Gastrocnemius medialis (tissue), 4 donors: ENCODE results near the gene TTC28. TPM values are rescaled to one million over a fixed set of nuclear protein-coding genes. Genes with fewer than 3 reads are reported as not detected.
"Not testable (repeated sequence)": the region's sequence is repeated elsewhere in the genome, so short reads cannot be mapped to it uniquely, and the experiment has no call there.

ENCODE experiments used
- ATAC-seq, 2 donors: fragments of 150-250 bp; one replicate each; pipeline ENCODE4 v1.9.1; 2016
- DNase-seq, 2 donors: peaks; one replicate each; pipeline ENCODE4 v3.0.0-alpha.2; 2019
- H3K27ac ChIP-seq, 4 donors: fragments of 200-600 bp; sonication (generic); 1 replicate in 1 of 4; 2 replicates in 3 of 4; pipeline ENCODE4 v1.5.1; 2016 to 2018; ENCODE audit warnings: mild to moderate bottlenecking in 2 of 4, moderate library complexity in 1 of 4
- H3K27me3 ChIP-seq, 3 donors: fragments of 200-600 bp; sonication (generic) in 2 of 3; 1 replicate in 1 of 3; 2 replicates in 2 of 3; pipeline versions ENCODE4 v1.5.1 to v1.6.0; 2016 to 2019; ENCODE audit warnings: mild to moderate bottlenecking in 1 of 3, moderate library complexity in 1 of 3
- H3K36me3 ChIP-seq, 2 donors: fragments of 200-600 bp; sonication (generic) in 1 of 2; one replicate each; pipeline ENCODE4 v1.5.1; 2017 to 2018
- H3K4me1 ChIP-seq, 2 donors: fragments of 200-600 bp; sonication (generic) in 1 of 2; one replicate each; pipeline ENCODE4 v1.5.1; 2016 to 2017; ENCODE audit warnings: mild to moderate bottlenecking in 2 of 2
- H3K4me3 ChIP-seq, 4 donors: fragments of 200-600 bp; sonication (generic) in 3 of 4; 1 replicate in 1 of 4; 2 replicates in 3 of 4; pipeline ENCODE4 v1.5.1; 2016 to 2019; ENCODE audit warnings: mild to moderate bottlenecking in 2 of 4
- H3K9me3 ChIP-seq, 3 donors: fragments of 200-600 bp; sonication (generic) in 2 of 3; 1 replicate in 1 of 3; 2 replicates in 2 of 3; pipeline ENCODE4 v1.5.1; 2016 to 2019
- CTCF ChIP-seq, 5 experiments: fragments of 450-650 bp in 3 of 5; fragments of 200-600 bp in 2 of 5; sonication (generic) in 2 of 5; IDR thresholded peaks in 4 of 5; conservative IDR thresholded peaks in 1 of 5; 1 replicate in 4 of 5; 2 replicates in 1 of 5; pipeline ENCODE4 v1.5.1; 2016 to 2019; ENCODE audit warnings: antibody characterized with exemption in 5 of 5, mild to moderate bottlenecking in 3 of 5, moderate library complexity in 3 of 5
- POLR2A ChIP-seq, 2 donors: fragments of 450-650 bp; IDR thresholded peaks; one replicate each; pipeline ENCODE4 v1.6.1; 2017; ENCODE audit warnings: antibody characterized with exemption in 2 of 2, mild to moderate bottlenecking in 2 of 2, moderate library complexity in 2 of 2
- in situ Hi-C, 4 donors: fragments of 200-750 bp; cut with MboI; loops; one replicate each; pipeline versions ENCODE4 v1.15.0 to v1.8.0; 2017; ENCODE audit warnings: low sequenced_read_pairs in 4 of 4
- intact Hi-C: fragments of 100-400 bp; cut with DNase I; formaldehyde crosslinking; loops from one replicate; pipeline ENCODE4 v1.15.1; 2023; ENCODE audit warnings: low total_unique reads
- total RNA-seq, 4 donors: library from RNA; depleted of rRNA; stranded (reverse); fragments of >200 nt; gene quantifications; one replicate each; pipeline versions ENCODE4 v1.1.0 to v1.2.3, GENCODE V29; 2016

TTC28 gene
- total RNA-seq, 4 donors from 2014 or later: 6.3 to 18.1 (median 8.4) TPM

GRCh38 chr22:28074526-28074925 lies 605.1 kb downstream of the TTC28 start:
- DNase-seq: no peak
- TF ChIP-seq POLR2A (IDR thresholded peaks at IDR 0.05) (no peak), CTCF (IDR thresholded peaks at IDR 0.05 in 4 of 5, conservative IDR thresholded peaks at IDR 0.05 in 1 of 5) (no peak)
- no peak overlapping the region for H3K27ac ChIP-seq
- H3K4me1 ChIP-seq: peaks cover 13 to 17% of the 10 kb centered on the region in 2 donors
- in situ Hi-C loops: loop anchor here in 3 of 4 donors (25.0 kb wide), 2 partner anchors 363 to 763 kb away; no protein-coding TSS in a partner anchor
- no peaks in the 10 kb centered on the region for H3K36me3 ChIP-seq
- H3K27me3 ChIP-seq: no peaks in the 10 kb centered on the region
- ATAC-seq: no peak
- H3K9me3 ChIP-seq: no peaks in the 10 kb centered on the region
- intact Hi-C loops: no loop called here
- H3K4me3 ChIP-seq: no peak overlapping the region

GRCh38 chr22:28072066-28072465 lies 607.6 kb downstream of the TTC28 start:
- no peak for ATAC-seq

GRCh38 chr22:28068826-28069225 lies 610.8 kb downstream of the TTC28 start:
- no peaks in the 10 kb centered on the region for H3K27me3 ChIP-seq
- intact Hi-C loops (no loop called here), in situ Hi-C loops (loop anchor here (10.0 to 25.0 kb wide), 3 partner anchors 56 to 768 kb away; no protein-coding TSS in a partner anchor)
- ATAC-seq (no peak), DNase-seq (no peak)
- TF ChIP-seq POLR2A (IDR thresholded peaks at IDR 0.05) (no peak), CTCF (IDR thresholded peaks at IDR 0.05 in 4 of 5, conservative IDR thresholded peaks at IDR 0.05 in 1 of 5) (no peak)
- no peaks in the 10 kb centered on the region for H3K36me3 ChIP-seq
- H3K9me3 ChIP-seq: no peaks in the 10 kb centered on the region
- no peaks in the 10 kb centered on the region for H3K4me1 ChIP-seq
- no peak overlapping the region for H3K27ac ChIP-seq
- no peak overlapping the region for H3K4me3 ChIP-seq

More at GRCh38 chr22:28072066-28072465, 607.6 kb downstream of the TTC28 start:
- Histone ChIP-seq H3K27me3 (no peaks in the 10 kb centered on the region), H3K4me3 (no peak overlapping the region), H3K27ac (no peak overlapping the region), H3K9me3 (no peaks in the 10 kb centered on the region), H3K36me3 (no peaks in the 10 kb centered on the region), H3K4me1 (peaks cover 13 to 17% of the 10 kb centered on the region in 2 donors)
- DNase-seq: no peak
- TF ChIP-seq POLR2A (IDR thresholded peaks at IDR 0.05) (no peak), CTCF (IDR thresholded peaks at IDR 0.05 in 4 of 5, conservative IDR thresholded peaks at IDR 0.05 in 1 of 5) (no peak)
- in situ Hi-C loops: loop anchor here in 3 of 4 donors (25.0 kb wide), 2 partner anchors 365 to 765 kb away; no protein-coding TSS in a partner anchor
- intact Hi-C loops: no loop called here

- in situ Hi-C loops (loop anchor here (10.0 to 25.0 kb wide), 3 partner anchors 60 to 772 kb away; no protein-coding TSS in a partner anchor), intact Hi-C loops (no loop called here)
- Histone ChIP-seq H3K4me3 (no peak overlapping the region), H3K27me3 (no peaks in the 10 kb centered on the region), H3K9me3 (no peaks in the 10 kb centered on the region), H3K4me1 (no peaks in the 10 kb centered on the region), H3K27ac (no peak overlapping the region), H3K36me3 (no peaks in the 10 kb centered on the region)
- TF ChIP-seq POLR2A (IDR thresholded peaks at IDR 0.05) (no peak), CTCF (IDR thresholded peaks at IDR 0.05 in 4 of 5, conservative IDR thresholded peaks at IDR 0.05 in 1 of 5) (no peak)
- ATAC-seq: no peak
- DNase-seq: no peak
Measured at GRCh38 chr22:28064920-28065319, 614.7 kb downstream of the TTC28 start.

- H3K36me3 ChIP-seq: no peaks in the 10 kb centered on the region
- no peak overlapping the region for H3K4me3 ChIP-seq
- intact Hi-C loops (no loop called here), in situ Hi-C loops (loop anchor here (10.0 to 25.0 kb wide), 3 partner anchors 61 to 774 kb away; no protein-coding TSS in a partner anchor)
- no peaks in the 10 kb centered on the region for H3K27me3 ChIP-seq
- no peak for ATAC-seq
- no peak overlapping the region for H3K27ac ChIP-seq
- H3K4me1 ChIP-seq: no peaks in the 10 kb centered on the region
- H3K9me3 ChIP-seq: no peaks in the 10 kb centered on the region
- TF ChIP-seq CTCF (IDR thresholded peaks at IDR 0.05 in 4 of 5, conservative IDR thresholded peaks at IDR 0.05 in 1 of 5) (no peak), POLR2A (IDR thresholded peaks at IDR 0.05) (no peak)
- no peak for DNase-seq
Measured at GRCh38 chr22:28063656-28064055, 616.0 kb downstream of the TTC28 start.

GRCh38 chr22:28060594-28060993 lies 619.0 kb downstream of the TTC28 start:
- H3K9me3 ChIP-seq, H3K4me1 ChIP-seq, ATAC-seq, H3K4me3 ChIP-seq, H3K36me3 ChIP-seq, intact Hi-C loops, H3K27ac ChIP-seq, H3K27me3 ChIP-seq, DNase-seq: not testable (repeated sequence)
- in situ Hi-C loops: loop anchor here (10.0 to 25.0 kb wide), 3 partner anchors 64 to 777 kb away; no protein-coding TSS in a partner anchor
